ENCODE data around the gene RIC3.
A peak's percentile ranks its signal among the peaks of the same experiment; 100 is the strongest.

Gene RIC3

GRCh38 chr11:8168485-8169257, at the start of gene RIC3:
Gene RIC3, minus strand, starts transcription at chr11:8169025. Its CDS starts 36 bp downstream, at chr11:8168989.
- DNase-seq (ENCODE audit: low read depth in 1 of 2, low spot score in 1 of 2), result peak; percentile 23 to 41

GRCh38 chr11:8218409-8218808, 49.6 kb upstream of the RIC3 start:
- DNase-seq (ENCODE audit: low read depth in 1 of 2, low spot score in 1 of 2), result no peak

GRCh38 chr11:8217926-8218325, 49.1 kb upstream of the RIC3 start:
- DNase-seq (ENCODE audit: low read depth in 1 of 2, low spot score in 1 of 2), result no peak

- DNase-seq (ENCODE audit: low read depth in 1 of 2, low spot score in 1 of 2), result no peak
Measured at GRCh38 chr11:8217136-8217535, 48.3 kb upstream of the RIC3 start.

GRCh38 chr11:8213376-8213775, 44.6 kb upstream of the RIC3 start:
- no peak for DNase-seq (ENCODE audit: low read depth in 1 of 2, low spot score in 1 of 2)

- DNase-seq (ENCODE audit: low read depth in 1 of 2, low spot score in 1 of 2), result no peak
Measured at GRCh38 chr11:8209208-8209807, 40.5 kb upstream of the RIC3 start.

GRCh38 chr11:8207080-8208000, 38.5 kb upstream of the RIC3 start:
- DNase-seq (ENCODE audit: low read depth in 1 of 2, low spot score in 1 of 2), result no peak

GRCh38 chr11:8206251-8207079, 37.6 kb upstream of the RIC3 start:
- no peak for DNase-seq (ENCODE audit: low read depth in 1 of 2, low spot score in 1 of 2)

GRCh38 chr11:8205566-8205965, 36.7 kb upstream of the RIC3 start:
- DNase-seq (ENCODE audit: low read depth in 1 of 2, low spot score in 1 of 2), result no peak

- DNase-seq (ENCODE audit: low read depth in 1 of 2, low spot score in 1 of 2), result no peak
Measured at GRCh38 chr11:8204596-8204995, 35.8 kb upstream of the RIC3 start.

- no peak for DNase-seq (ENCODE audit: low read depth in 1 of 2, low spot score in 1 of 2)
Measured at GRCh38 chr11:8204025-8204424, 35.2 kb upstream of the RIC3 start.

- no peak for DNase-seq (ENCODE audit: low read depth in 1 of 2, low spot score in 1 of 2)
Measured at GRCh38 chr11:8203414-8203715, 34.5 kb upstream of the RIC3 start.

- DNase-seq (ENCODE audit: low read depth in 1 of 2, low spot score in 1 of 2), result no peak
Measured at GRCh38 chr11:8202516-8203413, 33.9 kb upstream of the RIC3 start.

- DNase-seq (ENCODE audit: low read depth in 1 of 2, low spot score in 1 of 2), result no peak
Measured at GRCh38 chr11:8201644-8202365, 33.0 kb upstream of the RIC3 start.

- DNase-seq (ENCODE audit: low read depth in 1 of 2, low spot score in 1 of 2), result no peak
Measured at GRCh38 chr11:8199676-8200075, 30.9 kb upstream of the RIC3 start.

GRCh38 chr11:8196749-8197148, 27.9 kb upstream of the RIC3 start:
- no peak for DNase-seq (ENCODE audit: low read depth in 1 of 2, low spot score in 1 of 2)

- no peak for DNase-seq (ENCODE audit: low read depth in 1 of 2, low spot score in 1 of 2)
Measured at GRCh38 chr11:8194956-8195355, 26.1 kb upstream of the RIC3 start.

- DNase-seq (ENCODE audit: low read depth in 1 of 2, low spot score in 1 of 2), result no peak
Measured at GRCh38 chr11:8192896-8193209, 24.0 kb upstream of the RIC3 start.

GRCh38 chr11:8192016-8192895, 23.4 kb upstream of the RIC3 start:
- peak in 1 of 2 donors; percentile 30 for DNase-seq (ENCODE audit: low read depth in 1 of 2, low spot score in 1 of 2)

All from activated CD4-positive, alpha-beta T cell treated with anti-CD3 and anti-CD28 coated beads, Interleukin-2, amount 50 U/mL, for 24 hours (primary cell).